Measurements from ENCODE around the gene NMNAT2. TPM values are rescaled to one million over a fixed set of nuclear protein-coding genes. Genes with fewer than 3 reads are reported as not detected.

Gene NMNAT2
- total RNA-seq, 2 donors from 2014 or later, result 1.0 to 1.3 TPM

DNA sequence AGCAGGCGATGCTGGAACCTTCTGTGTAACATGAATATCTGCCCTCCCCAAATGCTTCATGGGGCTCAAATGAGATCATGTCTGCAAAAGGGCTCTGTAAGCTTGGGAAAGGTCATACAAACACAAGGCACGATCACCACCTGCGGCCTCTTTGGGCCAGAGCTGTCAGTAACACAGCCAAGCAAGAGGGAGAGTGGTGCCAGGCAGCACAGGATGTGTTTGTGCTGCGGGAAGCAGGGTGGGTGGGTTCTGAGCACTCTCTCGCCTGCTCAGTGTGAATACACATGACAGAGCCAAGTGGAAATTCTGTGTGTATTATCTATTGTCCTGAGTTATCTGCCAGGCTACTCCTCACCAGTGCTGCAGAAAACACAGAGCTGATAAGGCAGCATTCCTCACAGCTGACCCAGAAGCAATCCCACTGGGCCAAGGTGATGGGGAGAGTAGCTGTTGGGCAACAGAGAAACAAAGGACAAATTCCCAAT lies 130.9 kb downstream of the NMNAT2 start:
- TF ChIP-seq, protein P1, sequence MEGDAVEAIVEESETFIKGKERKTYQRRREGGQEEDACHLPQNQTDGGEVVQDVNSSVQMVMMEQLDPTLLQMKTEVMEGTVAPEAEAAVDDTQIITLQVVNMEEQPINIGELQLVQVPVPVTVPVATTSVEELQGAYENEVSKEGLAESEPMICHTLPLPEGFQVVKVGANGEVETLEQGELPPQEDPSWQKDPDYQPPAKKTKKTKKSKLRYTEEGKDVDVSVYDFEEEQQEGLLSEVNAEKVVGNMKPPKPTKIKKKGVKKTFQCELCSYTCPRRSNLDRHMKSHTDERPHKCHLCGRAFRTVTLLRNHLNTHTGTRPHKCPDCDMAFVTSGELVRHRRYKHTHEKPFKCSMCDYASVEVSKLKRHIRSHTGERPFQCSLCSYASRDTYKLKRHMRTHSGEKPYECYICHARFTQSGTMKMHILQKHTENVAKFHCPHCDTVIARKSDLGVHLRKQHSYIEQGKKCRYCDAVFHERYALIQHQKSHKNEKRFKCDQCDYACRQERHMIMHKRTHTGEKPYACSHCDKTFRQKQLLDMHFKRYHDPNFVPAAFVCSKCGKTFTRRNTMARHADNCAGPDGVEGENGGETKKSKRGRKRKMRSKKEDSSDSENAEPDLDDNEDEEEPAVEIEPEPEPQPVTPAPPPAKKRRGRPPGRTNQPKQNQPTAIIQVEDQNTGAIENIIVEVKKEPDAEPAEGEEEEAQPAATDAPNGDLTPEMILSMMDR (IDR thresholded peaks at IDR 0.05), result no peak
- TF ChIP-seq POLR2A (IDR thresholded peaks at IDR 0.05), result no peak
- ATAC-seq (peak; percentile 44), DNase-seq (peak in 3 of 4 donors; percentile 39 to 63 (median 46))
- Histone ChIP-seq H3K27ac (peak overlapping the region; percentile 3 to 48 (median 19)), H3K9me3 (no peaks in the 10 kb centered on the region), H3K27me3 (no peaks in the 10 kb centered on the region), H3K4me3 (no peak overlapping the region), H3K4me1 (peaks cover 21% of the 10 kb centered on the region), H3K36me3 (replicated peaks in 1 of 2; ENCODE audit: insufficient read depth in 1 of 2, low read depth in 2 of 2) (no peaks in the 10 kb centered on the region)
- intact Hi-C loops (cut with DNase I), result no loop called here
- WGBS, 2 donors, result 32 to 50% methylated on average over 5 of the region's 5 CpGs

DNA sequence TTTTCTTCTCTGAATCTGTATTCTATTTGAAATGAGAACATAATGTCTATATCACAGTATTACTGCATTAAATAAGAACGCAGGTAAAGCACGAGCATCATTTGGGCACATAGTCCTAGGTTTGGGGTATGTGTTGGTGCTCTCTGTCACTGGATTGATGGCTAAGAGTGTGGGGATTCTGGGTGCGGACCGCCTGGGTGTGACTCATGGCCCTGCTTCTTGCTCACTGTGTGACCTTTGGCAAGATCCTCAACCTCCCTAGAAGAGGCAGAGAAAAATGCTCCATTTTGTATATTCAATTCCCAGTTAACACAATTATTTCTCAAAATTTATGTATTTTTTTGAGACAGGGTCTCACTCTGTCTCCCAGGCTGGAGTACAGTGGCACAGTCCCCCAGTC lies 132.4 kb downstream of the NMNAT2 start:
- no peak for ATAC-seq
- H3K36me3 ChIP-seq (replicated peaks in 1 of 2; ENCODE audit: insufficient read depth in 1 of 2, low read depth in 2 of 2), result no peaks in the 10 kb centered on the region
- intact Hi-C loops (cut with DNase I), result no loop called here
- DNase-seq, result no peak
- no peaks in the 10 kb centered on the region for H3K9me3 ChIP-seq
- TF ChIP-seq POLR2A (IDR thresholded peaks at IDR 0.05), result no peak
- TF ChIP-seq, protein P1 (IDR thresholded peaks at IDR 0.05), result no peak
- no peaks in the 10 kb centered on the region for H3K27me3 ChIP-seq
- H3K4me1 ChIP-seq, result peaks cover 33% of the 10 kb centered on the region
- no peak overlapping the region for H3K27ac ChIP-seq
- H3K4me3 ChIP-seq, result no peak overlapping the region
- WGBS, 2 donors, result 68 to 71% methylated on average over 4 of the region's 4 CpGs

DNA sequence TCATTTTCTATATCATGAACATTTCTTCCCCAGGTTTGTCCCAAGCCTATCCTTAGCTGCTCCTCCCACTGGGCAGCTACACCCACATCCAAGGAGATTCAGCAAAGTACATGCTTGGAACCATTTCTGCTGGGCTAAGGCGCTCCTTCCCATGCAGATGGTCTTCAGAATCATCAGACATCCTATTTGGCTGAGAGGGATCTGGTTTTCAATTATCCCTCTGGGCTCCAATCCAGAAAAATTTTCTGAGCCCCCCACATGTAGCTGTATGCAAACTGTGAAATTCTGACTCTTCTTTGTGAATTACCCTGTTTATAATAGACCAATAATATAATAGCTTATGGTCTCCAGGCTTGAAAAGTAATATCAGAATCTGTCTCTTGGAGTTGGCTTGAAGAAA lies 132.9 kb downstream of the NMNAT2 start:
- 88 to 100% methylated on average over 1 of the region's 1 CpG for WGBS, 2 donors
- no peaks in the 10 kb centered on the region for H3K27me3 ChIP-seq
- no peak for TF ChIP-seq POLR2A (IDR thresholded peaks at IDR 0.05)
- TF ChIP-seq, protein P1 (IDR thresholded peaks at IDR 0.05), result no peak
- ATAC-seq (no peak), DNase-seq (no peak)
- H3K4me1 ChIP-seq, result peaks cover 33% of the 10 kb centered on the region
- no peaks in the 10 kb centered on the region for H3K9me3 ChIP-seq
- no peak overlapping the region for H3K27ac ChIP-seq
- no peaks in the 10 kb centered on the region for H3K36me3 ChIP-seq (replicated peaks in 1 of 2; ENCODE audit: insufficient read depth in 1 of 2, low read depth in 2 of 2)
- intact Hi-C loops (cut with DNase I), result no loop called here
- no peak overlapping the region for H3K4me3 ChIP-seq

DNA sequence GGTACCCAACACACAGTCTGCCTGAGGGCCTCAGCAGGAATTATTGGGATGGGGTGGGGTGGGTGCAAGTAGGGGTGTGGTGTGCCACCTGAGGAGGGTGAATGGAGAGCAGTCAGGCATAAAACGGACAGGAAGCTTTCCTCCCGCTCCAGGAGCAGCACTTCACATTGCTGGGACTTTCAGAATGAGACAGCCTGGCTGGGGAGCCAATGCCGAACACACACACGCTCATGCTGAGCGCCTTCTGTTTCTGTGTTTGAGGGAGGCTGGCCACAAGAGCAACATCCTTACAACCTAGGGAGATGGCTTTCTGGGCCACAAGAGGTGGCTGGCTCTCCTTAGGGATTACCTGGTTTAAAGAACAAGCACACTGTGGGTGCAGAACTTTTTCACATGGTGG lies 134.1 kb downstream of the NMNAT2 start:
- TF ChIP-seq, protein P1 (IDR thresholded peaks at IDR 0.05), result no peak
- no peak for TF ChIP-seq POLR2A (IDR thresholded peaks at IDR 0.05)
- no peaks in the 10 kb centered on the region for H3K36me3 ChIP-seq (replicated peaks in 1 of 2; ENCODE audit: insufficient read depth in 1 of 2, low read depth in 2 of 2)
- ATAC-seq (no peak), DNase-seq (no peak)
- intact Hi-C loops (cut with DNase I), result no loop called here
- peaks cover 33% of the 10 kb centered on the region for H3K4me1 ChIP-seq
- no peak overlapping the region for H3K4me3 ChIP-seq
- 91 to 92% methylated on average over 5 of the region's 5 CpGs for WGBS, 2 donors
- no peaks in the 10 kb centered on the region for H3K9me3 ChIP-seq
- no peak overlapping the region for H3K27ac ChIP-seq
- no peaks in the 10 kb centered on the region for H3K27me3 ChIP-seq

DNA sequence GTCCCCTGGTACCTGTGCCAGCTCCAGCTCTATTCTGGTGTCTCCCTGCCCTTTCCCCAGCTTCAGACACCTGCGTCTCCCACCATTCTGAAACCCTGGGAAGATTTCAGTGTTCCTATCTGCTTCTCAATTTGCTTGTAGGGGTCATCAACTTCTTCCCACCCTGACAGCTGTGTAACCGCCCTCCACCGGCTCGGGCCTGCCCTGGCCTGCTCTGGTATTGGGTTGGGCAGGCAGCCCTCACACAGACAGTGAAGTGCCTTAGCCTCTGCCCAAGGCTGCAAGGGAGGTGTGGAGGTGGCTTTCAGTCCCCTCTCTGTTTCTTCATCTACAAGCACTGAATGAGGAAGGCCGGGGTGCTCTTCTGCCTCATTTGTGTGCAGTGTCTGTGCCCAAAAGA lies 134.9 kb downstream of the NMNAT2 start:
- DNase-seq (no peak), ATAC-seq (no peak)
- Histone ChIP-seq H3K4me3 (no peak overlapping the region), H3K4me1 (peaks cover 33% of the 10 kb centered on the region), H3K27ac (peak overlapping the region in 1 of 4 donors; percentile 18), H3K36me3 (replicated peaks in 1 of 2; ENCODE audit: insufficient read depth in 1 of 2, low read depth in 2 of 2) (no peaks in the 10 kb centered on the region), H3K27me3 (no peaks in the 10 kb centered on the region), H3K9me3 (no peaks in the 10 kb centered on the region)
- no peak for TF ChIP-seq POLR2A (IDR thresholded peaks at IDR 0.05)
- TF ChIP-seq, protein P1 (IDR thresholded peaks at IDR 0.05), result no peak
- WGBS, 2 donors, result 65 to 68% methylated on average over 5 of the region's 5 CpGs
- intact Hi-C loops (cut with DNase I), result no loop called here

Data from body of pancreas (tissue), 4 donors.